ENCODE data around the gene TCL1A.

Gene TCL1A

DNA sequence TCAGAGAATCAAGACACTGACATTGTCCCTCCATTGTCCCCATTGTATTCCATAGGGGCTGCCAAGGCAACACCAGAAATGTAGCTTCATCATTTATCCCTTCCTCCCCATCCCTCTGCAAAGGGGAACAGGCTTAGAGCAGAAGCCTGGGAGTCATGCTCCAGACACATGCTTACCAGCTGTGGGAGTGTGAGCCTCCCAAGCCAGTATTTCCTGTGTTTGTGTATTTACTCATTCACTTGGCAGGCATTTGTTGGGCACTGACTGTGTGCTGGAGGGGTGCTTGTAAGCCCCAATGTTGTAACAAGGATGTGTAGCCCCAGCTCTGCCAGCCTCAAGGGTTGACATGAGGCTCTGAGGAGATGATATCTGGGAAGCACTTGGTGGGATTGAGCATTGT is 46.0 kb upstream of the TCL1A start:
- no peak for DNase-seq (ENCODE audit: low read depth in 1 of 2, low spot score in 1 of 2)
- Histone ChIP-seq H3K4me3 (replicated peaks; ENCODE audit: insufficient read depth, low read length) (no peak overlapping the region), H3K27ac (replicated peaks) (no peak overlapping the region), H3K27me3 (ENCODE audit: insufficient read depth, poor library complexity, severe bottlenecking) (no peaks in the 10 kb centered on the region)
- TF ChIP-seq POLR2AphosphoS5 (IDR thresholded peaks at IDR 0.05; ENCODE audit: low read depth) (no peak), SPI1 (IDR thresholded peaks at IDR 0.05; ENCODE audit: borderline replicate concordance, low read depth) (no peak), CTCF (IDR thresholded peaks at IDR 0.05; ENCODE audit: insufficient read depth, low read length) (no peak), GABPA (IDR thresholded peaks at IDR 0.05; ENCODE audit: low read depth) (no peak), REST (IDR thresholded peaks at IDR 0.05; ENCODE audit: insufficient replicate concordance, low read depth) (no peak)

GRCh38 chr14:95758331-95758730 is 44.4 kb upstream of the TCL1A start:
- Histone ChIP-seq H3K27me3 (ENCODE audit: insufficient read depth, poor library complexity, severe bottlenecking) (no peaks in the 10 kb centered on the region), H3K27ac (replicated peaks) (no peak overlapping the region), H3K4me3 (replicated peaks; ENCODE audit: insufficient read depth, low read length) (no peak overlapping the region)
- TF ChIP-seq REST (IDR thresholded peaks at IDR 0.05; ENCODE audit: insufficient replicate concordance, low read depth): no peak
- TF ChIP-seq POLR2AphosphoS5 (IDR thresholded peaks at IDR 0.05; ENCODE audit: low read depth): no peak
- no peak for TF ChIP-seq CTCF (IDR thresholded peaks at IDR 0.05; ENCODE audit: insufficient read depth, low read length)
- no peak for TF ChIP-seq SPI1 (IDR thresholded peaks at IDR 0.05; ENCODE audit: borderline replicate concordance, low read depth)
- no peak for TF ChIP-seq GABPA (IDR thresholded peaks at IDR 0.05; ENCODE audit: low read depth)
- no peak for DNase-seq (ENCODE audit: low read depth in 1 of 2, low spot score in 1 of 2)

- DNase-seq (ENCODE audit: low read depth in 1 of 2, low spot score in 1 of 2): no peak
- Histone ChIP-seq H3K27me3 (ENCODE audit: insufficient read depth, poor library complexity, severe bottlenecking) (peaks cover 3% of the 10 kb centered on the region), H3K4me3 (replicated peaks; ENCODE audit: insufficient read depth, low read length) (no peak overlapping the region), H3K27ac (replicated peaks) (no peak overlapping the region)
- no peak for TF ChIP-seq REST (IDR thresholded peaks at IDR 0.05; ENCODE audit: insufficient replicate concordance, low read depth)
- no peak for TF ChIP-seq SPI1 (IDR thresholded peaks at IDR 0.05; ENCODE audit: borderline replicate concordance, low read depth)
- TF ChIP-seq POLR2AphosphoS5 (IDR thresholded peaks at IDR 0.05; ENCODE audit: low read depth): no peak
- TF ChIP-seq CTCF (IDR thresholded peaks at IDR 0.05; ENCODE audit: insufficient read depth, low read length): no peak
- TF ChIP-seq GABPA (IDR thresholded peaks at IDR 0.05; ENCODE audit: low read depth): no peak
Measured at GRCh38 chr14:95756751-95757150, 42.8 kb upstream of the TCL1A start.
